NCI-H345 treated with DMSO at 0.1 percent for 48 hours (cell line): Measurements from ENCODE around the gene KRTAP4-1.
"Not testable (repeated sequence)": the region's sequence is repeated elsewhere in the genome, so short reads cannot be mapped to it uniquely, and the experiment has no call there.

ENCODE experiments used
- DNase-seq: peaks from one replicate; lab custom pipeline; 2025; ENCODE audit not compliant: unreplicated experiment; lab: John Stamatoyannopoulos, UW

Gene KRTAP4-1

GRCh38 chr17:41176744-41177387 lies 7.8 kb downstream of the KRTAP4-1 start:
- DNase-seq: no peak

- DNase-seq: no peak
Observed at GRCh38 chr17:41171886-41172285, 12.8 kb downstream of the KRTAP4-1 start.

GRCh38 chr17:41168121-41168520 lies 16.6 kb downstream of the KRTAP4-1 start, which contains the start of gene KRTAP4-3:
Gene KRTAP4-3 (minus strand): TSS chr17:41168221. CDS start chr17:41168172, 49 bp downstream.
- no peak for DNase-seq

- DNase-seq: no peak
Observed at GRCh38 chr17:41167561-41167960, 17.1 kb downstream of the KRTAP4-1 start.

- no peak for DNase-seq
Observed at GRCh38 chr17:41163828-41164227, 20.9 kb downstream of the KRTAP4-1 start.

- no peak for DNase-seq
Observed at GRCh38 chr17:41160648-41161047, 24.1 kb downstream of the KRTAP4-1 start, which contains the start of gene KRTAP4-4. Gene KRTAP4-4 (minus strand): TSS chr17:41160748. CDS start chr17:41160691, 57 bp downstream.

GRCh38 chr17:41160190-41160589 lies 24.5 kb downstream of the KRTAP4-1 start:
- not testable (repeated sequence) for DNase-seq

- no peak for DNase-seq
Observed at GRCh38 chr17:41153856-41154255, 30.9 kb downstream of the KRTAP4-1 start.

- no peak for DNase-seq
Observed at GRCh38 chr17:41151525-41151924, 33.2 kb downstream of the KRTAP4-1 start.

GRCh38 chr17:41150026-41150425 lies 34.7 kb downstream of the KRTAP4-1 start:
- DNase-seq: no peak

- no peak for DNase-seq
Observed at GRCh38 chr17:41149652-41149985, 35.1 kb downstream of the KRTAP4-1 start, which contains the start of gene KRTAP4-5. Gene KRTAP4-5 (minus strand): TSS chr17:41149825. CDS start chr17:41149767, 58 bp downstream.

GRCh38 chr17:41148971-41149651 lies 35.6 kb downstream of the KRTAP4-1 start:
- DNase-seq: not testable (repeated sequence)

GRCh38 chr17:41147531-41148204 lies 37.0 kb downstream of the KRTAP4-1 start:
- DNase-seq: no peak

GRCh38 chr17:41145261-41145660 lies 39.5 kb downstream of the KRTAP4-1 start:
- no peak for DNase-seq

- DNase-seq: no peak
Observed at GRCh38 chr17:41144846-41145245, 39.9 kb downstream of the KRTAP4-1 start.

- no peak for DNase-seq
Observed at GRCh38 chr17:41141361-41141760, 43.4 kb downstream of the KRTAP4-1 start.

GRCh38 chr17:41140360-41141131 lies 44.2 kb downstream of the KRTAP4-1 start, which contains the start of gene KRTAP4-6:
Gene KRTAP4-6 (minus strand): TSS chr17:41140544. CDS start chr17:41140487, 57 bp downstream.
- DNase-seq: no peak

- not testable (repeated sequence) for DNase-seq
Observed at GRCh38 chr17:41139865-41140264, 44.8 kb downstream of the KRTAP4-1 start.
